GM21515 (cell line): Measurements from ENCODE around the gene FBRSL1.
"Not testable (repeated sequence)": the region's sequence is repeated elsewhere in the genome, so short reads cannot be mapped to it uniquely, and the experiment has no call there.

Source experiments
- ATAC-seq: cut with Tn5 transposase; IDR thresholded peaks from one replicate; pipeline ENCODE4 v1.9.1; 2021; ENCODE audit not compliant: unreplicated experiment

Gene FBRSL1

GRCh38 chr12:132470397-132470796, 19.6 kb upstream of the FBRSL1 start:
- no peak for ATAC-seq

DNA sequence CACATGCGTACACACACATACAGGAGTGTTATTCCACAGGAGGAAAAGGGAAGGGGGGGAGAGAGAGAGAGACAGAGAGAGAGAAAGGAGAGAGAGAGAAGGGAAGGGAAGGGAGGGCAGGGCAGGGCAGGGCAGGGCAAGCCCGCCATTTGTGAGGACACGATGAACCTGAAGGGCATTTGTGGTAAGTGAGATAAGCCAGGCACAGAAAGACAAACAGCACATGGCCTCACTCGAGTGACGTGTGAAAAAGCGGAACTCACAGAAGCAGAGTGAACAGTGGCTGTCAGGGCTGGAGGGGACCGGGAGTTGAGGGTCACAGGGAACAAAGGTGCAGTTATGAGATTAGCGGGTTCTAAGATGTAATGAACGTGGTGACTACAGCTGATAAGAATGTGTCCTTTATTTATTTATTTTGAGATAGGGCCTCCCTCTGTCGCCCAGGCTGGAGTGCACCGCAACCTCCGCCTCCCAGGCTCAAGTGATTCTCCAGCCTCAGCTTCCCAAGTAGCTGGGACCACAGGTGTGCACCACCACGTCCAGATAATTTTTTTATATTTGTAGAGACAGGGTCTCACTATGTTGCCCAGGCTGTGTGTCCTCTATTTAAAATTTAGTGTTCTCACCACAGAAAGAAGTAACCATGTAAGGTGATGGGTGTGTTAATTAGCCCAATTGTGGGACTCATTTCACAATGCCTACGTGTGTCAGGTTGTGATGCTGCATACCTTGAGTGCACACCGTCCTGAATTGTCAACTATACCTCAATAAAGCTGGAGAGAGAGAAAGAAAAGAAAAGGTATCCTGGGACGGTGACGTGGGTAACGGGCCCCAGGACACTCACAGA, 18.7 kb upstream of the FBRSL1 start:
- ATAC-seq, result no peak

- no peak for ATAC-seq
Observed at GRCh38 chr12:132471858-132472255, 18.1 kb upstream of the FBRSL1 start.

DNA sequence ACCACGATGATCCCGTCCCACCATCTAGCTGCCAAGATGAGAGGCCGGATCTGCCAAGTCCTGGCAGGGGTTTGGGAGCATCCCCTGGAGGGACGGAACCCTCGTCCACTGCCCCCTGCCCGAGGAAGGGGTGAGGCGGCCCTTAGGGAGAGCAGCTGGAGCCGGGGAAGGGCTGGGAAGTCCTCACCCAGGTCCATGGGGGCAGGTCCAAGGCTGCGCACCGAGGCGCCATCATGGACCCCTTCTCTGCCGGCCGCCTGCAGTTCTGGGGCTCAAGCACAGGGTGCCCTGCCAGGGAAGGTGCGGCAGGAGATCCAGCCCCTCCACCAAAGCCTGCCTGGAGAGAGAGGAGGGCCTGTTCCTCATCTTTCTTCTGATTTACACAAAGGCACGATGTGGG, 17.6 kb upstream of the FBRSL1 start:
- ATAC-seq, result no peak

DNA sequence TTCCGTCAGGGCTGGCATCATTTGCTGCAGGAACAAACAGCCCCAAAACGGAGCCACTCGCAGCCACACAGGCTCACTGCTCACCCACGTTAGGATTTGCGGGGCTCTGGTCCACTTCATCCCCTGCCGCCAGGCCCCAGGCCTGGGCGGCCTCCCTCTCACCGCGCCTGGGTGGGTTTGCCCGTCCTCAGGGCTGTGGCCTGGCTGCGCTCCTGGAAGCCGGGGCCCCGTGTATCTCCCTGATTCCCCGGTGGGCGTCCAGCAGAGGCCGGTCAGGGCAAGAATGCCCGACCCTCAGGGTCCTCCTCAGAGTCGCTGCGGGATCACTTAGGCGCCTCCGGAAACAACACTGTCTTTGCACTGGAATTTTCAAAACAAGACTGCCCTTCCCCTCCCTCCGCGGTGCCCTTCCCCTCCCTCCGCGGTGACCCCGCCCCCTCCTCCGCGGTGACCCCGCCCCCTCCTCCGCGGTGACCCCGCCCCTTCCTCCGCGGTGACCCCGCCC, 15.7 kb upstream of the FBRSL1 start:
- no peak for ATAC-seq

DNA sequence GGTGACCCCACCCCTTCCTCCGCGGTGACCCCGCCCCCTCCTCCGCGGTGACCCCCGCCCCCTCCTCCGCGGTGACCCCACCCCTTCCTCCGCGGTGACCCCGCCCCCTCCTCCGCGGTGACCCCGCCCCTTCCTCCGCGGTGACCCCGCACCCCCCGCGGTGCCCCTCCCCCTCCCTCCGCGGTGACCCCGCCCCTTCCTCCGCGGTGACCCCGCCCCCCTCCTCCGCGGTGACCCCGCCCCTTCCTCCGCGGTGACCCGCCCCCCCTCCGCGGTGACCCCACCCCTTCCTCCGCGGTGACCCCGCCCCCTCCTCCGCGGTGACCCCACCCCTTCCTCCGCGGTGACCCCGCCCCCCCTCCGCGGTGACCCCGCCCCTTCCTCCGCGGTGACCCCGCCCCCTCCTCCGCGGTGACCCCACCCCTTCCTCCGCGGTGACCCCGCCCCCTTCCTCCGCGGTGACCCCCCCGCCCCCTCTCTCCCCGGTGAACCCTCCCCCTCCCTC, 15.1 kb upstream of the FBRSL1 start:
- not testable (repeated sequence) for ATAC-seq

DNA sequence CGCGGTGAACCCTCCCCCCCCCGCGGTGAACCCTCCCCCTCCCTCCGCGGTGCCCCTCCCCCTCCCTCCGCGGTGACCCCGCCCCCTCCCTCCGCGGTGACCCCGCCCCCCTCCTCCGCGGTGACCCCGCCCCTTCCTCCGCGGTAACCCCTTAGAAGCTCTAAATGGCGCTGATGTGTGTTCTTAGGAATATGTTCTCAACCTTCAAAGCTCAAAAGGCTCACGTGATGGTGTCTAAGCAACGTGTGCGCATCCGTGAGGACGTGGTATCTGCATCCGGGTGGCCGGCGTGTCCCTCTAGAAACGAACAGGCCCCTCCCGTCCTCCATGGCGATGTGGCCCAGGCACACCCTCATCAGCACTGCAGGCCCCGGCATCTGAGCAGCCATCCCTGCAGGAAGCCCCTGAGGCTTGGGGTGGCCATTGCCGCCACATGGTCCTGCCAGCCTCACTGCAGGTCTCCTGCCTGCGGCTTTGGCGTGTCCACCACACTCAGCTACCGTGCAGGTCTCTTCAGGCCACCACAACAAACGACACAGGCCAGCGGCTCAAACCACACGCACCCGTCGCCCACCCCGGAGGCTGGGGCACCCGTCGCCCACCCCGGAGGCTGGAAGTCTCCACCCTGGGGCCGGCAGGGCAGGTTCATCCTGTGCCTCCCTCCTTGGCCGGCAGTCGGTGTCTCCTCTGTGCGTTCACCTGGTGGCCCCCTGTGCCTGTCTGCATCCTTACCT, 14.5 kb upstream of the FBRSL1 start:
- ATAC-seq, result no peak

GRCh38 chr12:132476038-132476414, 13.9 kb upstream of the FBRSL1 start:
- ATAC-seq, result no peak

DNA sequence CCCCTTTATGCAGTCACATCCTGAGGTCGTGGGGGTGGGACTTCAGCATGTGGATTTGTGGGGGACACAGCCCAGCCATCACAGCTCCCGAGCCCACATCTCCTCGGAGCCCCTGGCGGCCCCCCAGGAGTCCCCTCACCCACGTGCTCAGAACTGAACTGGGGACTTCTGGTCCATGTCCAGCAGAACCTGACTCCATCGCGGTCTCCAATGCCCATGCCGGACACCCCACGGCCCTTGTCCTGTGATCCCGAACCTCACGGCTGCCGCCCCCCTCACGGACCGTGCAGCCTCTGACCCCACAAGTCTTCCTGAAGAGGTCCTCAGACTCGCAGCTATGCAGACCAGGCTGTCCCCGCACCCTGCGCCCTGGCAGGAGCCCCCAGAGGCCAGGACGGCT, 13.5 kb upstream of the FBRSL1 start:
- no peak for ATAC-seq

GRCh38 chr12:132477017-132477702, 12.8 kb upstream of the FBRSL1 start:
- no peak for ATAC-seq

- no peak for ATAC-seq
Observed at GRCh38 chr12:132477703-132478432, 12.1 kb upstream of the FBRSL1 start.

- ATAC-seq, result no peak
Observed at GRCh38 chr12:132478433-132478803, 11.5 kb upstream of the FBRSL1 start.

DNA sequence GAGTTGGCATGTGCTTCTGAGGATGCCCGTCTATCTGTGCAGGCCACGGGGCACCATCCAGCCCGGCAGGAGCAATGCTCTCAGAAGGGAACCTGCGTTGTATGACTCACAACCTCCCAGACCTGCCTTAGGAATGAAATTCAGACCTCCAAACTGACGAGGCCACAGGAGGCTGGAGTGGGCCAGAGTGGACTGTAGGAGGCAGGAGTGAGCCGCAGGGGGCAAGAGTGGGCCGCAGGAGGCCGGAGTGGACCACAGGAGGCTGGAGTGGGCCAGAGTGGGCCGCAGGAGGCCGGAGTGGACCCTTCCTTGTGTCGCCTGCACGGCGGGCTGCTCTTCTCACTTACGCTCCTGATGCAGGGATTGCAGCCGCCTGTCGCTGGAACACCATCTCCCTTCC, 11.1 kb upstream of the FBRSL1 start:
- no peak for ATAC-seq

DNA sequence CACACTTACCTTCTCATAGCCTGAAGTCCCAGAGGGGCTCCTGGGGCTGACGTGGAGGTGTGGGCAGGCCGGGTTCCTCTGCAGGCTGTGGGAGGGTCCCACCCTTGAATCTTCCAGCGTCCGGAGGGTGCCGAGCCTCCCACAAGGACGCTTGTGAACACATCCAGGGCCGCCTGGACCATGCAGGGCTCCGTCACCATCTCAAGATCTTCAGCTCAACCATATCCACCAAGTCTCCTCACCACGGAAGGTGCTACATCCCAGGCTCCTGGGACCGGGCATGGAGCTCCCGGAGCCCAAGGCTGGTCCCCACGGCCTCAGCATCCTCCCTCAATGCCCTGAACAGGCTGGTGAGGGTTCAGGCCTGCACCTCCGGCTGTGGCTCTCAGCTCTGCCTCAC, 10.7 kb upstream of the FBRSL1 start:
- ATAC-seq, result no peak

DNA sequence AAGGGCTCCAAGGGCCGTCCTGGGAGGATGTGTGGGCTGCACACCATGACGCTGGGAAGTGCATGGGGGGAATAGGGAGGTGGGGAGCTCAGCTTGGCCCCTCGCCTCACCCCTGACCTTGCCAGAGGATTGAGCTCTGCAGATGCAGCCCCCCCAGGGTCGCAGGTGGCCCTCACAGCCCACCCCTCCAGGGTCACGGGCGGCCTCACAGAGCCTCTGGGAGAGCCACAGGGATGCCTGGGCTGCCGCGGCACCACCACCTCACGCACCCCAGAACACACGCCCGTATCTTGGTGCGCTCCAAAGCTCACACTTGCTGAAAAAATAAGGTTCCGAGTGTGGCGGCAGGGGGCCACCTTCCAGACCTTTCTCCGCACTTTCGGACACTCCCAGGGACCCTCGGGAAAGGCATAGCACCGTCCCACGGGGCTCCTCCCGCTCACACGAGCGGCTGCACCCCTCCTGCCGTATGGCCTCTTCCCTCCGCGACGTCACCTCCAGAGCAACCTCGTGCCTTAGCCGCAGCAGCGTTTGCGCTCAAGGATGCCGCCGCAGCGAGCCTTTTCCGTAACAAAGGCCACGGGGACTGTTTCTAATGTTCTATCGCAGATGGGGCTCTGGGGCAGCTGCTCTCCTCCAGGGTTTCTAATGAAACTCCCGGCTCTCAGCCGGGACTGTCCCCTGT, 9.9 kb upstream of the FBRSL1 start:
- ATAC-seq, result no peak

GRCh38 chr12:132480623-132481132, 9.3 kb upstream of the FBRSL1 start:
- ATAC-seq, result no peak

- ATAC-seq, result no peak
Observed at GRCh38 chr12:132481345-132481744, 8.6 kb upstream of the FBRSL1 start.

DNA sequence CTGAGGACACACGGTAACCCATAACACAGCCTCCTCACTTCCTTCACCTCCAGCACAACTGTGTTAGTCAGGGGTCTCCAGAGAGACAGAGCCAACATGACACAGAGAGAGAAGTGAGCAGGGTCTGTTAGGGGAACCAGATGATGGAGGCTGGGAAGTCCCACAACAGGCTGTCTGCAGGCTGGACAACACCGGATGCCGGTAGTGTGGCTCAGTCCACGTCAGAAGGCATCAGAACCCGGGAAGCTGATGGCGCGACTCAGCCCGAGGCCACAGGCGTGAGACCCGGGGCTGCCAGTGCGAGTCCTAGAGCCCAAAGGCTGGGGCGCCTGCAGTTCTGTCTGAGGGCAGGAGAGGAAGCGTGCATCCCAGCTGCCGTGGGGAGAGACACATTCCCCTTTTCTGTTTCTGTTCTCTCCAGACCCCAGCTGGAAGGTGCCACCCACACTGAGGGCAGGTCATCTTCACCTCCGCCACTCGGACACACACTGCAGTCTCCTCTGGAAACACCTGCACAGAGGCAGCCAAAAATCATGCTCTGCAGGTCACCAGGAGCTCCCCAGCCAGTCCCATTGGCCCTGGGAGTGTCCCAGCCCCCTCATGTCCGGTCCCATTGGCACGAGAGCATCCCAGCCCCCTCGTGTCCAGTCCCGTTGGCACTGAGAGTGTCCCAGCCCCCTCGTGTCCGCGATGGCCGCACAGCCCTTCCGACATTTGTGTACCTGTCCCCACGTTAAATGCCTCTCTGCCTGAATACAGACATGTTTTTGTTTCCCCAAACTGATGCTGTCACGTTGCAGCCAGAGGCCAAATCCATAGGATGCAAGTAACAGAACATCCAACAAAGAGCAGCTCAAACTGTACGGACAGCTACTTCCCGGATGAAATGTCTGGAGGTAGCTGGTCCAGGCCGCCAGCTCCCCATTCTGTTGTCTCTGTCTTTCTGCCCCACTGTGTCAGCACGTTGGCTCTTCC, 7.9 kb upstream of the FBRSL1 start:
- no peak for ATAC-seq

- ATAC-seq, result no peak
Observed at GRCh38 chr12:132482771-132483170, 7.2 kb upstream of the FBRSL1 start.
